Measurements from ENCODE around the gene SEMA4D.

The SEMA4D gene

DNA sequence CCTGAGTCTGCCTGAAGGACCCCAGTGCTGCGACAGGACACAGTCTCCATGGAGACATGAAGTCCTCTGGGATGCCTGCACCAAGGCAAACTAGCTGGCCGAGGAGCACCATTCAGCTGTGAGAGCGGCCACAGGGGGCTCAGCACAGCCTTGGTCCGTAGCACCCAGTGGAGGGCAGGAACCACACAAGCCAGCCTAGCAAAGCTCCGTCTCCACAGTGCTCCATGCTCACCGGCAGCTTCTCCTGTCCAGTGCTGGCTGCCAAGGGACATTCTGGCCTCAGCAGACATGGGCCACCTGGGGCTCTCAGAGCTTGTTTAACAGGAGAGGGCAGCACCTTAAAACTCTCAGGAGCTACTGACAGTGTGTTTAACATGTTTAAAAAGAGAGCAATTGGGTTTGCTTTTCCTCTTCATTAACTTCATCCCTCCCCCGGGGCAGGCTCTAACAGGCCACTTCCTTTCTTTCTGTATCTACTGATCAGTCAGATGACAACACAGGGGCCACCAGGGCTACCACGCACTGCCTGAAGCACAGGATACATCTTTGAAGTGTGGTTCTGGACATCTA lies 122.6 kb downstream of the SEMA4D start:
- TF ChIP-seq, protein P1, sequence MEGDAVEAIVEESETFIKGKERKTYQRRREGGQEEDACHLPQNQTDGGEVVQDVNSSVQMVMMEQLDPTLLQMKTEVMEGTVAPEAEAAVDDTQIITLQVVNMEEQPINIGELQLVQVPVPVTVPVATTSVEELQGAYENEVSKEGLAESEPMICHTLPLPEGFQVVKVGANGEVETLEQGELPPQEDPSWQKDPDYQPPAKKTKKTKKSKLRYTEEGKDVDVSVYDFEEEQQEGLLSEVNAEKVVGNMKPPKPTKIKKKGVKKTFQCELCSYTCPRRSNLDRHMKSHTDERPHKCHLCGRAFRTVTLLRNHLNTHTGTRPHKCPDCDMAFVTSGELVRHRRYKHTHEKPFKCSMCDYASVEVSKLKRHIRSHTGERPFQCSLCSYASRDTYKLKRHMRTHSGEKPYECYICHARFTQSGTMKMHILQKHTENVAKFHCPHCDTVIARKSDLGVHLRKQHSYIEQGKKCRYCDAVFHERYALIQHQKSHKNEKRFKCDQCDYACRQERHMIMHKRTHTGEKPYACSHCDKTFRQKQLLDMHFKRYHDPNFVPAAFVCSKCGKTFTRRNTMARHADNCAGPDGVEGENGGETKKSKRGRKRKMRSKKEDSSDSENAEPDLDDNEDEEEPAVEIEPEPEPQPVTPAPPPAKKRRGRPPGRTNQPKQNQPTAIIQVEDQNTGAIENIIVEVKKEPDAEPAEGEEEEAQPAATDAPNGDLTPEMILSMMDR (IDR thresholded peaks at IDR 0.05): no peak

DNA sequence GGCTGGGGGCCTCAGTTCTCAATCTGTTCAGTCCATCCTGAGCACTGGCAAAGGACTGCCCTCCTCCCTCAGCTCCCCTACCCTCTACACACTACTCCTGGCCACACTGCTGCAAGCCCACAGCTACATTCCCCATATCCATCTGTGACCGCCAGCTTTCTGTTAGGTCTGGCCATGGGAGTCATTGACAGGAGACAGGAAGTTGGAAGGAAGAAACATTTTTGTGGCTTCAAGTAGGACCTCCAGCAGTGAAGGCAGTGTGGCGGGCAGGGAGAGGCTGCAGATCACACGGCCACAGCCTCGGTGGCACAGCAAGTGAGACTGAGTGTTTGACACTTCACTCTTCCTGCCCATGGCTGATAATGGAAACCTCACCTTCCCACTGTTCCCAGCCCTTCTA lies 123.7 kb downstream of the SEMA4D start:
- TF ChIP-seq, protein P1 (IDR thresholded peaks at IDR 0.05): no peak

DNA sequence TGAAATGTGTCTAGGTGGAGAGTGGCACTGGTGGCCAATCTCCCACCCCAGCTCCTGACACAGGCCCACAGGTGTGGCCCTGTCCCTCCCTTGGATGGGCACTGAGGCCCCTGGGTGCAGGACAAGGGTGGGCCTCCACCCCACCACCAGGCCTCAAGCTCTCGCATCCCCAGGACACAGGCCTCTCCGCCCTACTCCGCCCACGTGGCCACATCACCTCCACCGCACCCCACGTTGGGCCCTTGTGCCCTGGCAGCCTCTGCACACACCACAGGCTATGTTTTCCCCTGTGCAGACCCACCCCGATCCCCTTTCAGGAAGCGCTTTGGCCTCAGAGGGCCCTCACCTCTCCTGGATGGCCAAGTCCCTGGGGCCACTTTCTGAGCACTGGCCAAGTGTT lies 124.9 kb downstream of the SEMA4D start:
- TF ChIP-seq, protein P1 (IDR thresholded peaks at IDR 0.05): no peak

DNA sequence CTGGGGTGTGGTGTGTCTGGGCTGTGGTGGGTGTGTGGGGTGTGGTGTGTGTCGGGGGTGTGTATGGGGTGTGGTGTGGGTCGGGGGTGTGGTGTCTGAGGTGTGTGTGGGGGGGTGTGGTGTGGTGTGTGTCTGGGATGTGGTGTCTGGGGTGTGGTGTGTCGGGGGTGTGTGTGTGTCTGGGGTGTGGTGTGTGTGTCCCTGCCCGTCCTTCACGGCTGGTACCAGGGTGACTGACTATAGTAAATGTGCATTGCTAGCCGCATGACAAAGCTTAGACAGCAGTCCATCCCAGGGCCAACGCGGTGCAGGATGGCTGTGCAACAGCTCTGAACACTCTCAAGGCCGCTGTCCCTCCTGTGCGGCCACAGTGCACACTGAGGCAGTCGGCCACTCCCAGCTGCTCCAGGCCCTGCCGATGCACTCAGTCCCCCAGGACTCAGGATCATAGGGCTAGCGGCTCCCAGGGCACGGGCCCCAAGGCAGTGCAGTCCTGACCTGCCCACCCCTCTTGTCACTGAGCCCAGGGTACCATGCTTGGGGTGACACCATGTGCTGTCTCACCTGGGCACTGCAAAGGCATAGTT lies 125.6 kb downstream of the SEMA4D start:
- TF ChIP-seq, protein P1 (IDR thresholded peaks at IDR 0.05): no peak

DNA sequence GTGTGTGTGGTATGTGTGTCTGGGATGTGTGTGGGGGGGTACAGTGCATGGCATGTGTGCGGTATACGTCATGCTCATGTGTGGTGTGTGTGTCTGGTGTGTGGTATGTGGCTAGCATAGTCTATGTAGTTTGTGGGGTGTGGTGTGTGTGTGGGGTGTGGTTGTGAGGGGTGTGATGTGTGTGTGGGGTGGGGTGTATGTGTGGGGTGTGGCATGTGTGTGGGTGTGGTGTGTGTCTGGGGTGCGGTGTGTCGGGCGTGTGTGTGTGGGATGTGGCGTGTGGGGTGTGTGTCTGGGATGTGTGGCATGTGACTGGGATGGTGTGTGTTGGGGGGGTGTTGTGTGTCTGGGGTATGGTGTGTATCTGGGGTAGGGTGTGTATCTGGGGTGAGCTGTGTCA lies 127.3 kb downstream of the SEMA4D start:
- TF ChIP-seq, protein P1 (IDR thresholded peaks at IDR 0.05): no peak

DNA sequence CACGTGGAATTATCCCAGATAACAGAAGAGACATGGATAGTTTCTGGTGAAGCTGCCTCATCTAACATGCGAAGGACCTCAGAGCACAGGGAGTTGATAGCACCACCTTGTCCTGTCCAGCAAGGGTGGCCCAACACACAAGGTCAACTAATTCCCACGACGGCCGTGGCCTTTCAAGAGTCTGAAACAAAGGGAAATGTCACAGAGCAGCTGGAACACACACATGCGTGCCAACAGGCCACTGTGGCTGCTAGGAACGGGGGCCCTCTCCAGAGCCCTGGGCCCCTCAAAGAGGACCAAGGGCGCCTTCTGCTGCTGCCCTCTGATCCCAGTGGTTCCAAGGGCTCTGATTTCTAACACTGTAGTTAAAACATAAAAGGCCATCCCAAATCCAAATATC lies 128.9 kb downstream of the SEMA4D start:
- TF ChIP-seq, protein P1 (IDR thresholded peaks at IDR 0.05): no peak

DNA sequence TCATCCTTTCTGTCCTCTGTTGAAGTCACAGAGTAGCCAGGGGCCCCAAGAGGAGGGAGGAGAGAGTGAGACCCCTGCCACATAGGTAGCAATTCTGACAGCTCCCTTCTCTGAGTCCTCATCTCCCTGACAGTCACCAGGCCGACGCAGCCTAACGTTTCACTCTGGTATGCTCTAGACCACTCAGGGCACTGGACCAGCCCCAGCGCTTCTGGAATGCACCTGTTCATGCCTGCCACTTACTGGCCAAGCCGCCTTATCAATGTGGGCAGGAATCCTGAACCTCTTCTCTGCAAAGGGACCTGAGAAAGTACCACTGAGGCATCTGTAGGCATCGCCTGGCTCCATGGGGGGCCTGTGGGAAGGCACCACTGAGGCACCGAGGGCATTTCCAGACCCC lies 129.4 kb downstream of the SEMA4D start:
- TF ChIP-seq, protein P1 (IDR thresholded peaks at IDR 0.05): no peak
